ENCODE data around the gene ATP5PB.

Gene ATP5PB

DNA sequence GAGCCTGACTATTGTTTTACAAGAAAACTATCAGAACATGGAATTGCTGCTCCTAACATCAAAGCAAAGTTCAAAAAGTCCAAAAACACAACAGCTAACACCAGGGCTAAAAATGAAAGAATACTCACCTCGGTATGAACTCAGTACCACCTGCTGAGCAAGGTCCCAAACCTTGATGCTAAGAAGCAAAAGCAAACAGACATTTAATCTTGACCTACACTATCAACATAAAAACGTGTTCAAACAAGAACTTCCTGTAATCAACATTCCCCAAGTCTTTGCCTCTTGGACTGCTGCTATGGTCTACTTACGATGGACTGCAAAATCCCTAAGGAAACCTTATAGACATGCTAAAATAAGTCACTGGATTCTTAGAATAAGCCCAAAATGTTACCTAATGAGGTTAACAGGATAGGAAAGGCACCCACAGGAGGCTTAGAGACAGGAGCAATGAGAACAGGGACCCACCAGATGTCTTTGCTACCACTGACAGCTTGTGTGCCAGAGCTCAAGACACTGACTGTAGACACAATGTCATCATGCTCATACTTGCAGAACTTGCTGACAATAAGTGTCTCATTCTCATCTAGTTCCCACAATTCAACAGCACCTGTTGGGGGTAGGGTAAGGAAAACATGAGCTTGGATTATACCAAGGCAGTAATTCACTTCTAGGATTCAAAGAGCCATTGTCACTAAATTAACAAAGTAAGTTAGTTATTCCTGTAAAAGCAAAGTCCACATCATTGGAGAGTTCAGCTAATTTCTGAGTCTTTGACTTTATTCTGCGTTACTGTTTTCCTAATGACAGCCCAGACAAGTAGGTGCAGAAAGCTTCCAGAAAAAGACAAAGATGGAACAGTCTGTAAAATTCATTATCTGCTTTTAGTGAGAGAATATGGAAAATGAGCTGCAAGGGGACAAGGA, 2.0 kb upstream of the ATP5PB start:
- DNase-seq (ENCODE audit: low read depth, low spot score), result no peak

DNA sequence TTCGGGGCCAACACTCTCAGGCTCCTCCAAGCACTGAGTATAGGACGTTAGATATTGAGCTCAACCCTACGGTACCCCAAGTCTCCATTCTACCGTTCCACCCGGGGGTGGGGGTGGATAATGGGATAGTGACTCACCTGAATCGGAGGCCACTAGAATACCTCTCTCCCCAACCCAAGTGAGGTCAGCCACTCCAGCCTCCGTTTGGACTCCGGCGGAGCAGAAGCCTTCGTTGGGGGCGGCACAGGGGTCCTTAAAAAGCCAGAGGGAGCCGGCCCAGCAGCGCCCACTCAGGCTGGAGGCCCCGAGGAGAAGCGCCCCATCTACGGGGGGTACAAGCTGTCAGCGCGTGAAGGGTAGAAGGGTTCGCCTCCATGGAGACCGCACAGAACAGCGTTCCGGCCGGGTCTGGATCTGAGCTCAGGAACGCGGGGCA, 764 bp upstream of the ATP5PB start:
- DNase-seq (ENCODE audit: low read depth, low spot score), result no peak

DNA sequence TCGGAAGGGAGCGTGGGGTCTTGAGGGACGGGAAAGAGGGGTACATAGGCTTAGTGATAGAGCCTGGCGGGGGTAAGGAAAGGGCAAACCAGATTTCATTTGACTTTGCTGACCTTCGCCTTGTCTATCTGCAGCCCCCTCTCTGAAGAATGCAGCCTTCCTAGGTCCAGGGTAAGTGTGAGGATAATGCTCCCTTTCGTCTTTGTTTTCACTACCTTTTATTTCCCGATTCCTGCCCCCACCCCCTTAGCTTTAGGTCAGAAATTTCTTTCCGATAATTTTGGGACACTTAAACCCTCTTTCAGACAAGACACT, 396 bp downstream of the ATP5PB start:
- no peak for DNase-seq (ENCODE audit: low read depth, low spot score)

DNA sequence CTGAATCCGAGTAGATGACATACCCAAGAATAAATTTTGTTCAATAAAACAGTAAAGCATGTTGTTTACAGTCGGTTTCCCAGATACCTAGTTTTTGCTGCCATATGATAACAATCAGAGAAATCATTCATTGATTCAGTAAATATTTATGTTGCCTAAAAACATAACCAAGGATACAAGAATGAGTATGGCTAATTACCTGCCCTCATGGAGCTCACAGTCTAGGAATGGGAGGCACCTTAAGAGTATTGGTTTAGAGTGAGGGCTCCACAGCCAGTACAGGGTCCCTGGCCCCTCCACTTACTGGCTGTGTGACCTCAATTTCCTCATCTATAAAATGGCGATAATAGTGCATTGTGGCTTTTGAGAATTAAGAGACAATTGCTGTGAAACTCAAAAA, 921 bp downstream of the ATP5PB start:
- DNase-seq (ENCODE audit: low read depth, low spot score), result no peak

DNA sequence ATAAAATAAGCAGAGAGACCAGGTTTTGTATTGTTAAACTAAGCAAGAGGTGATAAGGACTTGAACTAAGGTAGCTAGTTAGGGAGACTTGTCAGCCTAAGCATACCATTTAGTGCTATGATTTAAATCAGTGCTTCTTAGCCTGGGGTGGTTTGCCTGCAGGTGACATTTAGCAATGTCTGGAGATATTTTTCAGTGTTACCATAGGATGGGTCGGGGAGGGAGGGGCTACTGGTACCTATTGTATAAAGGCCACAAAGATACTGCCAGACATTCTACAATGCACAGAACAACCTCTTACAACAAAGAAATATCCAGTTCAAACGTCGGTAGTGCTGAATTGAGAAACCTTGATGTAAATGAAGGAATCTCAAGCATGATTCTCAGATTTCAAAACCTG, 3.3 kb downstream of the ATP5PB start:
- no peak for DNase-seq (ENCODE audit: low read depth, low spot score)

DNA sequence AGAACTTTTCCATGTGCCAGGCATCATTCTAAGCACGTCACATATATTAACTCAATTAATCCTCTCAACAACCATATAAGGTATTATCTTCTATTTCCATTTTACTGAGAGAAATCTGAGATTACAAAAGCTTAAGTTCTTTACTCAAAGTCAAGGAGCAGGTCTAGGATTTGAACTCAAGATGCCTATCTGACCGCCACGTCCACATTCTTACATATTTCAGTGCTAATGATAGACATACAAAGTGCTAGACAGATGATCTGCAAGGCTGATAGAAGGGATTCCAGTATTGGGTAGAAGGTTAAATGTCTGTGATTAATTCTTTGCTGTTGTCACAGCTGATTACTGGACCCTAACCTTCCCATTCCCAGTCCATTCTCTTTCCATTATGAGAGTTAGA, 4.4 kb downstream of the ATP5PB start:
- no peak for DNase-seq (ENCODE audit: low read depth, low spot score)

DNA sequence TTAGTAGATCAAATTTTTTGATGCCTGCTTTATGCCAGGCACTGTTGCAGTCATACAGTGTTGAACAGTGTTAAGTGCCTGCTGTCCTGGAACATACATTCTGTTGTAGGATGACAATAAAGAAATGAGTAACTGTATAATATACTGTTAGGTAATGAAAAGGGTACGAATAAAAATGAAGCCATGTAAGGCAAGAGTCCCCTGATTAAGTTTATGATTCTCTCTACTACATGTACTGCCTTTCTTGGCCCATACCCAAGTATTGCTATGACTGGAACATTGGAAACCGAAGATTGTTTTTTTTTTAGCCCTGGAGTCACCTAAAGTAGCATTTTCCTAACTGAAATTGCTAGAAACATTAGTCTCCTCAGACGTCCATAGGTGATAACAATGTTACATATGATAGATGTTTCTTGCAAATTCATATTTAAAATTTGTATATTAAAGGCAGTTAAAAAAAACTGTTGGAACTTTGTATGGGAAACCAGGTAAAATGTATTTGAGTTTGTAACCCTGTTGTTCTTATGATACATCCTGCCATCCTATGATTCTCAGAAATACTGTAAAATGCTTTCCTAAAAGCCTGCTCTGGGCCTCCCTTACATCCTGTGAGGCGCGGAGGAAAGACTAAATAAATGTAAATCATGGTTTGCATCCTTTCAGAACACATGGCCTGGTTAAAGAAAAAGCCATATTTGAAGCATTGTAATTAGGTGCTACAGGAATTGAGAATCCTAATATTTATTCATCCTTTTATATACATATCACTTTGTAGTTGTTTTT, 5.8 kb downstream of the ATP5PB start:
- DNase-seq (ENCODE audit: low read depth, low spot score), result no peak

DNA sequence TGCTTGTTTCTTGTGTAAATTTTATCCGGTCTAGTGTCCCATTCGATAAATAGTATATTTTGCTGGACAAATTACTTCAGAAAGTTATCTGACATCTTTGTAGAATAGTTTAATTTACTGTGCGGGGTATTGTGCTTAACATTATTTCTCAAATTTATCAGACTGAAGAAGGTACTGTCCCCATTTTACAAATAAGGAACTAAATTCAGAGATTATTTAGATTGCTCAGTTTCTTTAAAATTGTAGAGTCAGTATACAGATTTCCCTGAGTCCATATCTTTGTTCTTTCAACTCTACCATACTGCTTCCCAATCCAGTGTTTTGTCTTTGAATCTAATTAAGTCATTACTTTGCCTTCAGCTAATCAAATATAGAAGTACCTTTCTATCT, 6.4 kb downstream of the ATP5PB start:
- no peak for DNase-seq (ENCODE audit: low read depth, low spot score)

DNA sequence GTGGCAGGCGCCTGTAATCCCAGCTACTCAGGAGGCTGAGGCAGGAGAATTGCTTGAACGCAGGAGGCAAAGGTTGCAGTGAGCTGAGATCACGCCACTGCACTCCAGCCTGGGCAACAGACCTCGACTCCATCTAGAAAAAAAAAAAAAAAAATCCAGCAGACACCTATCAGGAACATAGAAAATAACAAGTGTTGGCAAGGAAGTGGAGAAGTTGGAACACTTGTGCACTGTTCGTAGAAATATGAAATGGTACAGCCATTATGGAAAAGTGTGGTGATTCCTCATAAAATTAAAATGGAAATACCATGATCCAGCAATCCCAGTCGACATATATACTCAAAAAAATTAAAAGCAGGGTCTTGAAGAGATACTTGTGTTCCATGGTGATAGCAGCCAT, 12.5 kb downstream of the ATP5PB start:
- no peak for DNase-seq (ENCODE audit: low read depth, low spot score)

DNA sequence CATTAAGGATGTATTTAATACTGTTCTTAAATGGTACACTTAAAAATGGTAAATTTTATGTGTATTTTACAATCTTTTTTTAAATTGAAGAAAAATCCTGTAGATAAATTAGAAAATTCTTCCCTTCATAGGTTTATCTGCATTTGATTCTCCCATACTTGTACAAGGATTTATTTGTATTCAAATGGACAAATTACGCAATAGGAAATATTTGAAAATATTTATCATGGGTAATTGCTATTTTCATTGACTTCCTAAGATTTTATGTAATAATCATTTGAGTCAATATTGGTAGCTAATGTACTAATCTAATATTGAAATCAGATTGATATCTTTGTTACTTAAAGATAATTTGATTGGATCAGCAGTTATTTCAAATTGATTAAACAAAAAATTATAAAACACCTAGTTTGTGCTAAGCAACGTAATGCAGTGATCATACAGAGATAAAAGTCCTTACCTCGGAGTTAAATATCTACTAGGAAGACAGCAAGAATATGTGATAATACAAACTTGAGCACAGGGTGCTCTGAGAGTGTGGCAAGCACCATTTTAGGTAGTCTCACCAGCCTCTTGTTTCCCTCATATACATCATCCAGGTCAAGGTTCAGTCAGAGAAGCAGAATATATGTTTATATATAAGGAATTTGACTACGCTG, 13.2 kb downstream of the ATP5PB start:
- no peak for DNase-seq (ENCODE audit: low read depth, low spot score)

DNA sequence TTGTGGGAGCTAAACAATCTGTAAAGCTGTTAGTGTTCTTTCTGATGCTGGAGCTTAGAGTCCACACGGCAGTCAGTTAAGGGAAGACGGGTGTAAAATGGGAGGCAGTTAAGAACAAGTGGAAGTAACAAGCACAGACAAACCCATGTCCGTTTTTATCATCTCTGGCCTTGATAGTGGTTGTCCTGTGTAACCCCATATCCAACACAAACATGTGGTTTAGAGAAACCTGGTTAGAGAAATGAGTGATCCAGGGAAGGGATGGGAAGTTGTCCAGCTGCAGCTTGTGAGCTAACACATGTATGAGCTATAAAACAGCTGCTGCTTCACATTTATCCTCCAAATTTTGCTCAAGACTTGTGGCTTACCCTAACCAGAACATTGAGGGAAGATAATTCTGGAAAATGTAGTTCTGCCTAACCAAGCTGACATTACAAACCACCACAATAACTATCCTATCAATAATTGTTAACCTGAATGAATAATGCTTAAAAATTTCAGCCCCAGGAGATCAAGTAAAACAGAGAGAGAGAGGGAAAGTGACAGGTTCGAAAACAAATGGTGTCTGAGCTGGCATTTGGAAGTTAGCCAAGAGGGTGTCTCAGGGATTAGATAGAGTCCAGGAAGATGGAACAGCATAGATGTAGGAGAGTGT, 13.9 kb downstream of the ATP5PB start:
- DNase-seq (ENCODE audit: low read depth, low spot score), result no peak

DNA sequence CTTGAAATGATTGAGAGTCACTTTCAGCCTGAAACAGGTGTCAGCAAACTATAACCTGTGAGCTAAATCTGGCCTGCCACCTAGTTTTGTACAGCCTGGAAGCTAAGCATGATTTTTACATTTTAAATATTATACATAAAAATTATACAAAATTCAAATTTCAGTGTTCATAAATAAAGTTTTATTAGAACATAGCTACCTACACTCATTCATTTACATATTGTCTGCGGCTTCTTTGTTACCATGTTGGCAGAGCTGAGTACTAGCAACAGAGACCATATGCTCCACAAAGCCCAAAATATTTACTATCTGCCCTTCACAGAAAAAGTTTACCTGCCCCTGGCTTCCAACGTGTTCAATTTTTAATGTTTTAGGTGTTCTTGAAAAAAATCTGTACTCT, 16.5 kb downstream of the ATP5PB start:
- no peak for DNase-seq (ENCODE audit: low read depth, low spot score)

DNA sequence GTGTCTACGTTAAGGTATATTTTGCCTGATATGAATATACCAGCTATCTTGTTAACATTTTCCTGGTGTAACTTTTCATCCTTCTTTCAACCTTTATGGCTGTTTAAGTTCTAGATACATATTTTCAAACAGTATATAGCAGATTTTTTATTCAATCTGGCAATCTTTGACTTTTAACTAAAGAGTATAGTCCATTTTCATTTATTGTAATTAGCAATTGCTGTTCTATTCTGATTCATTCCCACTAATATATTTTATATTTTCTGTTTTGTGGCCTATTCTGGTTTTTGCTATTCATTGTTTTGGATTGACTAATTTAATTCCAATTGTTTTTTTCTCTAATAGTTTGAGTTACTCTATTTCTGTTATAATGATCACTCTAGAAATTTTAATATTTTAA, 17.2 kb downstream of the ATP5PB start:
- DNase-seq (ENCODE audit: low read depth, low spot score), result no peak

DNA sequence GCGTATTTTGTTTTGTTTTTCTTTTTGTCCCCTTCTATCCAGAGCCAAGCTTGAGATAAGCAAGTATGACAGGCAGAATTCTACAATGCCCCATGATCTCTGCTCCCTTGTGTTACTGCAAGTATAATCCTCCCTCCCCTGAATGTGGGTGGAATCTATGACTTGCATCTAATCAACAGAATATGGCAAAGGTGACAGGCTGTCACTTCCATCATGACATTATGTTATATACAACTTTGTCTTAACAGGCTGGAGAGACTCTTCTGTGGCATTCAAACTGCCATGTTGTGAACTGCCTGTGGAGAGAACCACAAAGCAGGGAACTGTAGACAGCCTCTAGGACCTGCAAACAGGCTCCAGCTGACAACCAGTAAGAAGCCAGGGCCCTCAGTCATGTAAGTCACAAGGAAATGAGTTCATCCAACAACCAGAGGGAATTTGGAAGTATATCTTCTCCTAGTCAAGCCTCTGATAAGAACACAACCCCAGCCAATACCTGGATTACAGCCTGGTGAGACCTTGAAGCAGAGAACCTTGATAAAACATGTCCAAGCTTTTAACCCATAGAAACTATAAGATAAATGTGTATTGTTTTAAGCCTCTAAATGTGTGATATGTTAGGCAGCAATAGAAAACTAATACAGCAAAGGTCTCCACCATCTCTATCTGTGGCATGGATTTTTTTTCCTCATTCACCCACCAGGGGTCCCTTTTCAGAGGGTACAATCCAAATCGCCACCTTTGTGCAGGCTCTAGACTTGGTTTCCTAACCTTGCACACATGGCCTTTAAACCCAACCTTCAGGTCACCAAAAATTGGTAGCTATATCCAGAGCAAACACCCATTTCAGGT, 18.8 kb downstream of the ATP5PB start:
- DNase-seq (ENCODE audit: low read depth, low spot score), result no peak

DNA sequence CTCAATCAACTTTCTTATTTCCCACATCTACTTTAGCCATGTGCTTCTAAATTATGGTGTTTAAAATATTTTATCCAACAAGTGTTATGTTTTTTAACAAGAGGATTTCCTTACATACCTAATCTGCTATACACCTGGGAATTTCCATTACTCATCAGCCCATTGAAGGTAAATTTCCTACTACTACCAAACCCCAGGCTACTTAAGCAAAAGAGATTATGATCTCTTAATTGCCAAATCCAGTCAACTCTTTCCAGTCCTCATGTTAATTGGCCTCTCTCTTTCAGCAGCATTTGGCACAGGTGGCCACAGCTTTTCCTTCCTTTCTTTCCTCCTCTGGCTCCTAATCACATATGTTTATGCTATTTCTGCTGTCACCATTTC, 19.4 kb downstream of the ATP5PB start:
- DNase-seq (ENCODE audit: low read depth, low spot score), result no peak

DNA sequence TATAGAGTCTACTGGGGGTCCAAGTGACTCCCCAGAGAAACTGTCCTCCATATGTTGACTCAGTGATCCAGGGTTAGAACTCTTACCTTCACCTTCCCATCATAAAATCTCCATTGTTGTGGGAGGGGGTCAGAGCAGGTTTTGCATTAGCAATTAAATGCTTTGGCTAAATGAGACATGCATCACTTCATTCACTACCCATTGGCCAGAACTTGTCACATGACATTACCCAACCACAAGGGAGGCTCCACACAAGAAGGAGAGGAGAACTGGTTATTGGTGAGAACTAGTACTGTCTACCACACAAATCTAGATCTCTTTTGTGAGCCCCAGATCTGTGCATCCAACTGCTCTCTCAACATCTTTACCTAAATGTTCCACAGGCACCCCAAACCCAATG, 20.3 kb downstream of the ATP5PB start:
- no peak for DNase-seq (ENCODE audit: low read depth, low spot score)

DNA sequence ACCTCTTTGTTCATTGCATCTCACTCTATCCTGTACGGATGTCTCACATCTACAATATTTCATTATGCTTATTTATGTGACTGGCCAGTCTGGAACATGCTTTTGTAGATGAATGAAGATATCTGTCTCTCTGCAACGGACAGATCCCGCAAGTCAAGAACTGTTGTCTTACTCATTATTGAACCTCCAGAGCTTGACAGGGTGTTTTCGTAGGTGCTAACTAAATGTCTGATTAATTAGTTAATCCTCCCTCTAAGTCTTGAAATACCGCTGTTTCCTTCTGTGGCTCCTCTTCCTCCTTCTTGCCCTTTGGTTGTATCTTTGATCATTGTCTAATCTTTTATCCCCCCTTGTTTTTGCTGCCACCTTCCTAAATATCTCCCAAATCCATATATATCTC, 21.3 kb downstream of the ATP5PB start:
- DNase-seq (ENCODE audit: low read depth, low spot score), result no peak

DNA sequence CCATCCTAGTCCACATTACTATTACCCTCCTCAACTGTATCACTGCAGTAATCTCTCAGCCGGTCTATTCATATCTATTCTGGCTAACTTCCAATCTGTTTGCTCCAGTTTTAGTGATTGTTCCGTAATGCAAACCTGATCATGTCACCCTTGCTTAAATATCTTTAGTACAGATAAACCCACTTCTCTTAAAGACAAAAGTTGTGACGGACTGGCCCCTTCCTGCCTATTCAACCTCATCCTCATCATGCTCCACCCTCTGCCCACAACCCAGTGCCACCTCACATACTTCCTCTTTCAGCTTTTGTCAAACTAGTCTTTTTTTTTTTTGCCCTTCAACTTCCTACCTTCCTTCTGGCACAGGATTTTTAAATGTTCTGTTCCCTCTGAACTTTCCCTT, 21.7 kb downstream of the ATP5PB start:
- DNase-seq (ENCODE audit: low read depth, low spot score), result no peak

DNA sequence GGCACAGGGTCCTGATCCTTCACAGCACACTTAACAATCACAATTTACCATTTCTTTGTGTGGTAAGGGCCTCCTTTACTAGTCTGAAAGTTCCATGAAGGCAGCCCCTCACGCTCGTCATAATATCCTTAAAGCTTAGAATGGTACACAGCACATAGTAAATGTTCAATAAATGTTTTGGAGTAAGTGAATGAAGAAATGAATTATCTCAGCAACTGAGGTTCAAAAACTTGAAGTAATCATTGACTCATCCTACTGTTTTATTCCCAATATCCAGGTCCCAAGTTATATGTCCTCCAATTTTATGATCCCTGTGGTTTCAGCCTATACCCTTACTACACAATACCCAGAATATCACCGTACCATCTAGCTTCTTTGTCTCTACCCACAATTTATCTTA, 22.3 kb downstream of the ATP5PB start:
- DNase-seq (ENCODE audit: low read depth, low spot score), result no peak

DNA sequence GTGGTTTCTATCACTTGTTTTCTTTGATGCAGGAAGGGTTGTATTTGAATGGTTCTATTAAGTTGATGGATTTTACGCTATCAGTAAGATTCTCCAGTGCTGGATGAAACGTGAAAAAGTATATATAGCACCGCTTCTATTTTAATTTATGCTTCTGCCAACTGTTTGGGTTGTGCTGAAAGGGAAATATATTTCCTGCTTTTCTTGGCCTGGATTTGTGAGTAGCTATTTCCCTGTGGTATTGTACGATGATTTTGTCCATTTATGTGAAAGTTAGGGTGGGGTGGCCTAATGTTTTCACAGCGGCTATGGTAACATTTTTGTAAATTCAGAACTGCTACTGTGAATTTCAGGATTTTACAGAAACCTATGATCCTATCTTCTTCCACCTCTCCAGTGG, 24.8 kb downstream of the ATP5PB start:
- DNase-seq (ENCODE audit: low read depth, low spot score), result no peak

DNA sequence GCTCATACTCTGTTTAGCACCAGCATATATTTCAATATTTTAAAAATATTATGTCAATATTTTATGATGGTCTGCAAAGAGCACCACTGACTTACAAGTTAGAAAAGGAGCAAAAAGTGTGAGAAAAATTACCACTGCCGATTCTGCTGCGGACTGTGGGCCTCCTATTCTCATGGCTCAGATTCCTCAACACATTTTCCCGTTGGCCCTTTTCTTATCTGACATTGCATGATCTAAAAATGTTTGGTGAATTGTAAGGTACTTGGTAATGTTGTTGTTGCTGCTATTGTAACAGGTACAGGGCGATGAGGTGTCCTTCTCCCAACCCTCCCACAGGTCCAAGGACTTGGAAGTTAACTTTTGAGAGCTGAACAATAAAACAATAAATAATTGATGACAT, 25.3 kb downstream of the ATP5PB start:
- DNase-seq (ENCODE audit: low read depth, low spot score), result no peak

Measured in iPS DF 19.7 (cell line).